Measurements from ENCODE around the gene GPN2.

The GPN2 gene

DNA sequence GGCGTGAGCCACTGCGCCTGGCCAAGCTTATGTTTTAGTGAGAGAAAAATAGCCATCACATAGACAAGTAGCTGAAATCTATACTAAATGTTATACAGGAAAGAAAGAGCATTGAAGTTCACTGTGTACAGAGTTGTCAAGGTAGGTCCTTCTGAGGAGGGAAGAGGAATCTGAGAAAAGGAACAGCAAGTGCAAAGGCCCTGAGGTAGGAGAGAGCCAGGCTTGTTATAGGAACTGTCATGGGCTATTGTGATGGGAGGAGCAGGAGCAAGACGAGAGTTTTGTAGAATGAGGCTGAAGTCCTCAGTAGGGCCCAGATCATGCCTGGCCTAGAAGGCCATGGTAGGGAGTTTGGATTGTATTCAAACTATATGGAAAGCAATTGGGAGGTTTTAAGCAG, 59.0 kb downstream of the GPN2 start:
- DNase-seq = no peak

DNA sequence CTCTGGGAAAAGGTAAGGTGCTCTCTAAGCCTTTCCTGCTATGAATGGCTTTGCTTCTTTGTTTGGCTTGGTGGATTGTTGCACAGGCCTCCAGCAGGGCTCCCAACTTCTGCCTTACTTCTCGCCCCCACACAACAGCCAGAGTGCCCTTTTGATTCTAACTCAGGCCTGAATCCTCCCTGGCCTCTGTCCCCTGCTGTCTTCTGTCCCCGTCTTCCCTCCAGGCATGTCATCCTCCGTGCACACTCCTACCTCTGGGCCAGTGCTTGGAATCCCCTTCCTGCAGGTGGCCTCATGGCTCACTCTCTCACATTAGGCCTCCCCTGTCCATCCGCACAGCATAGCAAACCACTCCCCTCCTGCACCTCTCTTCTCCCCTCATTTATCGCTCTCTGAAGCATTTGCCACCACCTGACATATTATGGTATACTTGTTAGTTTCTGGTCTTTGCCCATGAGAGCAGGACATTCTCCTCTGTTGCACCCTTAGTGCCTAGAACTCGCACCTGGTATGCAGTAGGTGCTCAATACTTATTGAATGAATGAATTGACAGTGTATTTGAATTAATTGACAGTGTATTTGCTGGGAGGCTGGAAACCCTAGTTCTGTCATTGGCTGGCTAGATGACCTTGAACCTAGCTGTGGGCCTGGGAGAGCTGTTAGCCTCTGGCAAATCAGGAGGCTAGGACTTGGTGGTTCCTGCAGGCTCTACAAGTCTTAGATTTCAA, 60.7 kb downstream of the GPN2 start:
- no peak for DNase-seq

DNA sequence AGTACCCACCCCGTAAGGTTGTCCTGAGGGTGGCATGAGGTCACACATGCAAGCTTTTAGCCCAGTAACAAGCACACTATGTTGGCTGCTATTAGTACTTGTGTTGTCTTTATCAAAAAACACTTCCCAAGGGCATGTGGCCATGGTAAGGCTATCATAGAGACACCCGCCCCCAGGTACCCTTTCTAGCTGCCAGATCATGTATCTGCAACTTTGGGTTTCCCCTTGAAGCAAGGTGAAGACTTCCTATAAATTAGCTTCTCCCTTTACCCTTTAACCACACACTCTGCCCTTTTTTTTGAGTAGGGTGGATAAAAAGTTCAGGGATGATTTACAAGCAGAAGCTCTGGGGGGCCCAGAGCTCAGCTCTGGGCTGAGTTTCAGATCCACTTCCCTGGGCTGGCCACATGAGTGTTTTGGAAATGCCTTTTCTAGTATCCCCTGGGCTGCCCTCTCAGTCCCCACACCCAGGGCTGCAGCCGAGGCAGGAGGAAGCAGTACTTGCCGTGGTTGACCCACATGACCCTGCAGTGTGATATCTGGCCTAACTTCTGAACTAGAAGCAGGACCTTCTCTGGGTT, 61.6 kb downstream of the GPN2 start:
- no peak for DNase-seq

DNA sequence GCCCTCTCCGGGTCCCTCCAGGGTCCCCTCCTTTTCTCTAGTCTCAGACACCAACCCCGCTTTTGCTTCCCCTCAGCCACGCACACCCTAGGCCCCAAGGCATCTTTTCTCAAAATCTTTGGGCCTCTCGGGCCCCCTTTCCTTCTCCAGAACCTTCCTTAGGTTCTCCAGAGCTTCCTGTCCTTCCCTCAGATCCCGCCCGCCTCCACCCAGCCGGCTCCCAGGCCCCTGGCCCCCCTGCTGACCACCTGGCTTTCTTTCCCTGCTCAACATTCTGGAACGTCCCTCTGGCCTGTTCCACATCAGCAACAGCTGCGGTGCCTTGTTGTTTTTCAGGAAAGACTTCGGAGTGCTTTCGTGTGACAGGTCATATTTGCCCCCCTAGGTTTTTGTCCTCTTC, 62.4 kb downstream of the GPN2 start:
- peak in 1 of 2 experiments; percentile 52 for DNase-seq

DNA sequence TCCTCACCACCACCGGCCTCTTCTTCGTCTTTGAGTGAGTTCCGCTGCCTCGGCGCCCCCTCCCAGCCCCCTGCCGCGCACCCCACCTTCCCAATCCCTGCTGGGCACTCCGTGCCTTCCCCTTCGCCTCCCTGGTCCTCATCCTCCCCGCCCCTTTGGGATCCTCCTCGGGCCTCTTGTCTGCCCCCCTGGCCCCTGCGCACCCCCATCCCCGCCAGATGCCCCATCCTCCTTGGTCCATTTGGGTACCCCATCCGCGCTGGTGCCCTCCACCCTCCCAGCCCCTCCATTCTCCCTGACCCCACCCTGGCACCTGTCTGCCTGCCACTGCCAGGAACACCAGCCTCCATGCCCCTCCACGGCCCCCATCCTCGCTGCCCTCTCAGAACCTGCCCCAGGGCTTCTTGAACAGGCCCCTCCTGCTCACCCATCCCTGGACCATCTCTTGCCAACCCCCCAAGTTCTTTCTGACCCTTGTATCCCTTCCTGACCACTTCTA, 62.9 kb downstream of the GPN2 start:
- DNase-seq = no peak

DNA sequence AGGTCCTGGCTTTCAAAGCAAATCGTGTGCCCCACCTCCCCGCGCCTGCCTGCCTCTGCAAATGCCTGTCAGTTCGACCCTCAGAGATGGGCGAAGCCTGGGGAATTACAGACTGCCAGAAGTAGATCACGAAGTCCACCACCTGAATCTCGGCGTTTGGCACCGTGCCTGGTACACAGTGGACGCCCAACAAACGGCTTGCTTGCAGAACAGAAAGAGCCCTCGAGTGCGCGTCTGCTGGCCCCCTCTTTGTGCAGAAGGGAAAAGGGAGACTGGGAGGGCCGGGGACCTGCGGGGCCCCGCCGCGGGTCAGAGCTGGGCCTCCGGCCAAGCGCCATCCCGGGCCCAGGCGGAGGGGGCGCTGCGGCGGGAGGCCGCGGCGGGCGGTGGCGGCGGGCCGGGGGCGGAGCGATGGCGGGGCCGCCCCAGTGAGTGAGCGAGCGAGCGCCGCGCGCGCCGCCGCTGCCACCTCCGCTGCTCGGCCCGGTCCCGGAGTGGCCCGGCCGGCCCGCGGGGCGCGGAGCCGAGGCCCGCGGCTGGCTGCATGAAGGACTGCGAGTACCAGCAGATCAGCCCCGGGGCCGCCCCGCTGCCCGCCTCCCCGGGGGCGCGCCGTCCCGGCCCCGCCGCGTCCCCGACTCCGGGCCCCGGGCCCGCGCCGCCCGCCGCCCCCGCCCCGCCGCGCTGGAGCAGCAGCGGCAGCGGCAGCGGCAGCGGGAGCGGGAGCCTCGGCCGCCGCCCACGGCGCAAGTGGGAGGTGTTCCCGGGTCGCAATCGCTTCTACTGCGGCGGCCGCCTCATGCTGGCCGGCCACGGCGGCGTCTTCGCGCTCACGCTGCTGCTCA, 63.6 kb downstream of the GPN2 start, which contains the start of gene ZDHHC18:
Gene ZDHHC18 (plus strand): TSS at position 428 of the 845 bp plus-strand sequence. CDS start 117 bp downstream, at position 545.
- peak in 1 of 2 experiments; percentile 44 for DNase-seq
